GM19043 (cell line): ENCODE measurements around the gene RPUSD4.

Experiments
- ATAC-seq: cut with Tn5 transposase; IDR thresholded peaks from one replicate; pipeline ENCODE4 v1.9.1; 2021; ENCODE audit warnings: low read depth; ENCODE audit not compliant: unreplicated experiment

Gene RPUSD4

DNA sequence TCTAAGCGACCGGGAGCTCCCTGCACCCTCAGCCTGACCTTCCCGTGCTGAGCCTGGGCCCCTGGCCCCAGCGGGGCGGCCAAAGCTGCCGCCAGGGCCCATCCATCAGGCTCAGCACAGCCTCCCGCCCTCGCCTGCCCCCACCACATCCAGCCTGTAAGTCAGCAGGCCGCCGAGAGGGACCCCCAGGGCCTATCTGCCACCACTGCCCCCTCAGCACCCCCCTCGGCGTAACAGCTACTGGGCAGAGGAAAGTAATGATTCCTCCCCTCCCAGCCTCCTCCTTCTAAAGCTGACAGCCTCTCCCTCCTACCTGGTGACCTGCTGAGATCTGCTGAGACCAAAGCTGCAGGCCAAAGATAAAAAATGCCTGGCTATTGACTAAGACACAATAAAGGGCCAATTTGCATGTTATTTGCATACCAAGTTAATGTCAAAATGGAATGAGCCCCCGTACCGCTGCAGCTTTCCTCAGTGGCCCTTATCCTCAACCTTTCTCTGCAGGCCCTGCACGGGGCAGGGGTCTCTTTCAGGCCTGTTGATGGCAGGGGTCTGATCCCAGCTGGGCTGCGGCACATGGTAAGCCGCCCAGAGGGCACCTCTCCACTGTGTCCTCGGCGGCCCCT, 51.6 kb downstream of the RPUSD4 start:
- ATAC-seq: no peak

DNA sequence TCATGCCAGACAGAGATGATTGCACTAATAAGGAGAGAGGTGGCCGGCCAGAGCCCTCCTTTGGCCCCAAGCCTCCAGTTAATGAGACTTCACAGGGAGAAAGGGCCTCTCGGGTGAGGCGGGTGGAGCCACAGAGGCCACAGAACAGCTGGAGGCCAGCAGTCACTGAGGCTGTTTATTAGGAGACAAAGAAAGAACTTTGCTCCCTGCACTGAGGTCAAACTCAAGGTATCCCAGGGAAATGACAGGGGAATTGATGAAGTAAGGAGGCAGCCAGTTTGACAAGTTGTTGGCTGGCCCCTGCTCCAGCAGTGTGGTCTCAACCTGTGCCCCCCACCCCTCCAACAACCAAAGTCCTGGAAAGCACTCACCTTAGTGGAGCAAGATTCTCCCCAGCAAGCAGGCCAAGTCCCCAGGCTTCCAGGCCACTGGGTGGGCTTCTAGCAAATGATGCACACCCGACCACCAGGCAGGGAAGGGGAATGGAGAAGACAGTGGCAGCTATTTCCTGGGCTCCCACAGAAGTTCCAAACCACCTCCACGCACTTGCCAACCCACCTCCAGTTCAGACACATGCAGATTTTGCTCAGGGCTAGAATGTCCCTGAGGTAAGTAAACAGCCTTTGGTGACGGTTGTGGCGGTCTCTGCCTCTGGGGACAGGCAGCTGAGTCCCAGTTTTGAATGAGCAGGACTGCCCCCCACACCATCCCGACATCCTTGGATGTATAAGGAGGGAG, 53.2 kb downstream of the RPUSD4 start:
- ATAC-seq: no peak

DNA sequence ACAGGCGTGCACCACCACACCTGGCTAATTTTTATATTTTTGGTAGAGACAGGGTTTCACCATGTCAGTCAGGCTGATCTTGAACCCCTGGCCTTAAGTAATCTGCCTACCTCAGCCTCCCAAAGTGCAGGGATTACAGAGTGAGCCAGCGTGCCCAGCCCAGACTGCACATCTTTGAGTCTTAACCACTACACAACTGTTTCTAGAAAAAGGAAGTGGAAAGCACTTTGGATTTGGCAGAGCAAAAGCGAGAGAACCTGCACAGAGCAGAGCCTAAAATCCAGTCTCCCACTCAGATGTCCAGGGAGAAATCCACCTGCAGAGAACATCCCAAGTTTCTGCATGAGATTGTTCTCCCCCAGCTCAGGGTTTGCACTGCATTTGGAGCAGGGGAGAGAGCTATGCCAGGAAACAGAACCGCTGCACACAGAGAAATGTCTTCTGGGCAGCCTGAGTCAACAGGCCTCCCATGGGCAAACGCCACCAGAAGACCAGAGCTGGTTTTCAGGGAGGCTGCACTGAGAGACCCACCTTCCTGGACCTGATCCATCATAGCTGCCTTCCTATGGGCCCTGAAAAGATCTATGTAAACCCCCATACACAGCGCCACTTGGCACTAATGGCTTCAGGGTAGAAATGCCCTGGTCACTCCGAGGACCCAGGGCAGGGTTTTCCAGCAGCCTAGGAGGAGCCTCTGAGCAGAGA, 54.0 kb downstream of the RPUSD4 start:
- no peak for ATAC-seq

DNA sequence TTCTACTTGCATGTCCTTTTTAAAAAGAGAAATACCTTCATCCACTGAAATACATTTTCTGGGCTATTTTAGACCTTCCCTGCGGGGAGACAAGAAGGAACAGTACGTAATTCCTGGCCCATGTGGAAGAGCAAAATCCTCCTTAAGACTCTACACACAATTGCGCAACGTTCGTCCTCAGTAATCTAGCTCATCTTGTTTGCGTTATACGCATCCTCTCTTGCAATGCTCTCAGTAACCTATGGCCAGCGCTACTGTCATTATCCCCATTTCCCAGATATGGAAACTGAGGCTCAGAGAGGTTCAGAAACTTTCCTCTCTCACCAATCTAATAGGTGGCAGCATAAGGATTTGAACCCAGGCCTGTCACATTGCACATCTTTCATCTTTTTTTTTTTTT, 54.6 kb downstream of the RPUSD4 start:
- no peak for ATAC-seq

DNA sequence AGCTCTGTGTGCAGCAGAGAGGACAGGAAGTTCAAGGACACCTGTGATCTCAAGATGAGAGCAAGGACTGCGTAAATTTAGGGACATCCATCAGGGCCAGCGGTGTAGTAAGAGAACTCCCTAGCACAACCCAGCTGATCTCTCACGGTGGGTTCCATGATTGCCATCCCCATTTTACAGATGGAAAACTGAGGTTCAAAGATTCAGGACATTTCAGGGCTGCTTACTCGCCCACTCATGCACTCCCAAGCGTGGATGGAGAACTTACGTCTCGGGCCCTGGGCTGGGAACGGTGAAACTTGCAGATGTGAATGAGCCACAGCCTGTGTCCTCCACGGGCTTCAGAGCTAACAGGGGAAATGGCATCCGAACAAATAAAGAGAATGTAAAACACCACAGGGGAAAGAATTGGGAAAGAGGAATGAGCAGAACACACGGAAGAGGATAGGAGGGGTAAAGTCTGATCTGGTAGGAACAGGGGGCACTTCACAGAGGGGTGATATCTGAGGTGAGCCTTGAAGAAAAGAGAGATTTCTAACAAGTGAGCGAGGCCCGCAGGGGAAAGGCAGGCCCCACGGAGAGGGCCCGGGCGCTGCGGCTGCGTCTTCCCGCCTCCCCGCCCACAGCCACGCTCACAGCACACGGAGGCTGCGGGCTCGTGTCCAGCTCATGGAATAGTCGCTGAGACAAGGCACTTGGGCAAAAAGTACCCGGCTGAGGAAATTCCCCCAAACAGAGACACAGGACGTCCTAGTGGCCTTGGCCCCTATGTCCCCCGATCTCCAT, 55.9 kb downstream of the RPUSD4 start:
- no peak for ATAC-seq

DNA sequence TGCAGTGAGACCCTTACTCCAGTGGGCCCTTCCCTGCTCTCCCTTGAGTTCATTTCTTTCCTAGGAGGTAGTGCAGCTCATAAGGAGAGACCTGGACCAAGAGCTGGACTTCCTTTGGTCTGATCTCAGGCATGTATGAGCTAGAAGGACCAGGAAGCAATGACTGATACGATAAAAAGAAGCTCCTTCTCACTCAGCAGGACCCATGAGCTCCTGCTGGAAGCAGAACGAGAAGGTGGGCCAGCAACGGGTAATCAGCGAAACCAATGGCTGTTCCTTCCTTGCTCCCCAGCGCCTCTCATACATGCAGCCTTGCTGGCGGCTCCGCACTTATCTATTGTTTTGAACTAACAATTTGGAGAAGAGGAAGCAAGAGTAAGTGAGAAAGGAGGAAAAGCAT, 56.8 kb downstream of the RPUSD4 start:
- no peak for ATAC-seq

DNA sequence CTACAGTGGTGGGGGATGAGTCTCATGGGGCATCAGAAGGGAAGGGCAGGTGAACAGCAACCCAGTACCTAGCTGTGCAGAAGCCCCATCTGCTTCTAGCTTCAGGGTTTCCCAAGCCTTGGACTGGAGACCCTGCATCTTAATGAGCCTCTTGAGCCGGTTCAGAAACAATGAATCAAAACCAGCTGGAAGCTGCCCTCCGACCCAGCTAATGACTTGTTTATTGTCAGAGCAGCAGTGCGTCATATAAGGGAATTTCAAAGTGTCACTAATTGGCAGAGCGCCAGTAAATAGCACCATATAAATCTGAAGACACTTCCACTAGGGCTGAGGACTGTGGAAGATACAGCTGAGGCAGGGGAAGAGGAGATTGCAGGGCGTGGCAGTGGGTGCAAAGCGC, 57.5 kb downstream of the RPUSD4 start:
- ATAC-seq: no peak

DNA sequence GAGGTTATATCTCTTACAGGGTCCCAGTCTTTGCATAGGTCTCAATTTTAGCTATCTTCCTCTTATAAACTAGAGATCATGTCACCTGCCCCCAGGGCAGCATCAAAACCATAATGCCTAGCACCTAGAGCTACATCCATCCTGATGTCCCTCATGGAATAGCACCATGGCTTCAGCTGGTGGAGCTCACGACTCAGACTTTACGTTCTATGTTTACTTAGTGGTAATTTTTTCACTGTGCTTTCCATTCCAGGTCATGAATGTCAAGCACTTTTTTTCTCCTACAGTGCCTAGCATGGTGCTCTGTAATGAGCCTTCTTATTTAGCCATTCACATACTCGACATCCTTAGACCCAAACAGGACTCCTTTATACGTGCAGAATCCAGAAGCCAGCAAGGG, 58.4 kb downstream of the RPUSD4 start:
- no peak for ATAC-seq

DNA sequence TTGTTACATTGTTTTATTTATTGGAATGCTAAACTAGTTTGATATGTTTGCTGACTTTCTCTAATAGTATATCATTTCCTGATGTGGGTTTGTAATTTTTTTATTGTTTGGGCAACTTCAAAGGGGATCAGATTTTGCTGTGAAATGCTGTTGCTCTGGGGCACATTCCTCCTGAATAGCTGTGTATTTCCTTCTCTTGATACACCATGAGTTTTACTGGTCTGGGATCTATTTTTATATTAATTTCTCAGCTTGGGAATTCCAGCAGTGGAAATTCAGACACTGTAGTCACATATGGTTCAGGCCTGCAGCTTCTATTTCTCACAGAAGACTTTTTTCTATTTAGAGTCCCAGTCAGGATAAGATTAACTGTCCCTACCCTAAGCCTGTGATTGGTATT, 58.9 kb downstream of the RPUSD4 start:
- ATAC-seq: no peak

DNA sequence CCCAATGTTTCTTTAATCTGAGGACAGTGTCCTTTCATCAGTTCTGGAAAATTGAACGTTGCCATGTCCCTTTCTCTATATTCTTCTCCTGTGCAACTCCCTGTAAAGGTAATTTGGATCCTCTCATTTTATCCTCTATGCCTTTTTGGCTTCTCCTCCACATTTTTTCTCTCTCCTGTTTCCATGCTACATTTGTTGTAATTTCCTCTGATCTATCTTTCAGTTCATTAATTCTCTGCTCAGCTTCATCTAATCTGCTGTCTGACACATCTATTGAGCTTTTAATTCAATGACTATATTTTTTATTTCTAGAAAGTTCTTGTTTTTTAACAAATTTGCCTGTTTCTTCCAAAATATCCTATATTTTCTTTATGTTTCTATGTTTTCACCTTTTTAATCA, 59.3 kb downstream of the RPUSD4 start:
- no peak for ATAC-seq
